IMR-90 (cell line): ENCODE measurements around the gene PSAP. TPM values are rescaled to one million over a fixed set of nuclear protein-coding genes. Genes with fewer than 3 reads are reported as not detected.

ENCODE experiments used
- ATAC-seq: fragments of 200-7000 bp; cut with Tn5 transposase; 2 replicates; pipeline ENCODE4 v1.9.1; 2020; ENCODE audit warnings: low read depth, mild to moderate bottlenecking, moderate library complexity
- BruUV-seq: library from RNA; stranded (reverse); fragments of 400-500 nt; replicated peaks from 2 replicates; lab custom pipeline; 2021; lab: Mats Ljungman, UMichigan
- CTCF ChIA-PET: fragments of 300-600 bp; formaldehyde crosslinking; extraction: SDS; loops from one replicate; lab custom pipeline; 2021; ENCODE audit warnings: antibody characterized with exemption; lab: Yijun Ruan, JAX
- POLR2A ChIA-PET: fragments of 300-600 bp; sonication (Branson Sonifier 250); formaldehyde crosslinking; loops from one replicate; lab custom pipeline; 2022; ENCODE audit warnings: antibody characterized with exemption; ENCODE audit not compliant: unreplicated experiment; lab: Charles Lee
- DNase-seq: peaks from one replicate; pipeline ENCODE4 v3.0.0; 2013
- H2AFZ ChIP-seq: replicated peaks from 2 replicates; pipeline ENCODE3; 2013; ENCODE audit warnings: low read length, mild to moderate bottlenecking; ENCODE audit not compliant: poor library complexity
- H2AK5ac ChIP-seq: 2 replicates; pipeline ENCODE4 v1.6.1; 2013; ENCODE audit warnings: low read depth, low read length, inconsistent platforms
- H2AK9ac ChIP-seq: replicated peaks from 2 replicates; pipeline ENCODE3; 2013; ENCODE audit warnings: mild to moderate bottlenecking, low read depth, low read length, moderate library complexity; ENCODE audit not compliant: poor library complexity
- H2BK120ac ChIP-seq: 2 replicates; pipeline ENCODE4 v1.6.1; 2013; ENCODE audit warnings: low read depth, low read length, inconsistent platforms
- H2BK15ac ChIP-seq: 3 replicates; pipeline ENCODE4 v1.6.1; 2013; ENCODE audit warnings: low read depth, low read length, inconsistent platforms
- H2BK20ac ChIP-seq: 2 replicates; pipeline ENCODE4 v1.6.1; 2013; ENCODE audit warnings: low read depth, mild to moderate bottlenecking, inconsistent platforms, low read length, moderate library complexity
- H2BK5ac ChIP-seq: 2 replicates; pipeline ENCODE4 v1.6.1; 2013; ENCODE audit warnings: mild to moderate bottlenecking, low read depth, low read length, inconsistent platforms; ENCODE audit not compliant: poor library complexity, severe bottlenecking
- H3K14ac ChIP-seq: replicated peaks from 2 replicates; pipeline ENCODE4 v1.6.1; 2013; ENCODE audit warnings: low read depth, low read length, inconsistent platforms
- H3K18ac ChIP-seq: 2 replicates; pipeline ENCODE4 v1.6.1; 2013; ENCODE audit warnings: low read depth, low read length, control low read depth
- H3K23ac ChIP-seq: 2 replicates; pipeline ENCODE4 v1.6.1; 2013; ENCODE audit warnings: low read depth, low read length, inconsistent platforms
- H3K27ac ChIP-seq: 2 replicates; pipeline ENCODE4 v1.5.1; 2013; ENCODE audit warnings: mild to moderate bottlenecking, control low read depth, low read length; ENCODE audit not compliant: insufficient read depth
- H3K27me3 ChIP-seq: 2 replicates; pipeline ENCODE4 v1.6.1; 2013; ENCODE audit warnings: low read length; ENCODE audit not compliant: control insufficient read depth, insufficient read depth
- H3K36me3 ChIP-seq: 2 replicates; pipeline ENCODE4 v1.6.1; 2013; ENCODE audit warnings: low read length, mixed read lengths; ENCODE audit not compliant: control insufficient read depth, insufficient read depth
- H3K4ac ChIP-seq: 2 replicates; pipeline ENCODE4 v1.6.1; 2013; ENCODE audit warnings: low read depth, low read length, inconsistent platforms
- H3K4me1 ChIP-seq: 2 replicates; pipeline ENCODE4 v1.6.1; 2013; ENCODE audit warnings: low read length, mixed read lengths; ENCODE audit not compliant: control insufficient read depth, insufficient read depth
- H3K4me2 ChIP-seq: 2 replicates; pipeline ENCODE4 v1.6.1; 2013; ENCODE audit warnings: low read depth, mild to moderate bottlenecking, control low read depth, low read length, moderate library complexity
- H3K4me3 ChIP-seq: 2 replicates; pipeline ENCODE4 v1.5.1; 2013; ENCODE audit warnings: low read depth, mild to moderate bottlenecking, control low read depth, low read length, moderate library complexity; ENCODE audit not compliant: insufficient read depth
- H3K56ac ChIP-seq: 2 replicates; pipeline ENCODE4 v1.6.1; 2013; ENCODE audit warnings: low read length, inconsistent platforms; ENCODE audit not compliant: insufficient read depth; ENCODE audit errors: extremely low read depth
- H3K79me1 ChIP-seq, 2 experiments: 2 replicates each; pipeline ENCODE4 v1.6.1; 2013; ENCODE audit warnings: low read length in 2 of 2, inconsistent platforms in 1 of 2, low read depth in 1 of 2
- H3K9ac ChIP-seq: 2 replicates; pipeline ENCODE4 v1.6.1; 2013; ENCODE audit warnings: low read depth, low read length, control low read depth
- H3K9me1 ChIP-seq: 2 replicates; pipeline ENCODE4 v1.6.1; 2013; ENCODE audit warnings: low read length, inconsistent platforms; ENCODE audit not compliant: insufficient read depth
- H3K9me3 ChIP-seq: 2 replicates; pipeline ENCODE4 v1.6.1; 2013; ENCODE audit warnings: low read length; ENCODE audit not compliant: control insufficient read depth, insufficient read depth
- H4K20me1 ChIP-seq: 2 replicates; pipeline ENCODE4 v1.6.1; 2013; ENCODE audit warnings: low read length, inconsistent platforms; ENCODE audit not compliant: insufficient read depth
- H4K5ac ChIP-seq: 2 replicates; pipeline ENCODE4 v1.6.1; 2013; ENCODE audit warnings: mild to moderate bottlenecking, low read depth, low read length, control low read depth
- H4K8ac ChIP-seq, 2 experiments: 2 replicates each; pipeline ENCODE4 v1.6.1; 2013; ENCODE audit warnings: low read depth in 2 of 2, low read length in 2 of 2, control low read depth in 1 of 2, inconsistent platforms in 1 of 2
- H4K91ac ChIP-seq: 2 replicates; pipeline ENCODE4 v1.6.1; 2013; ENCODE audit warnings: low read depth, low read length, inconsistent platforms; ENCODE audit not compliant: insufficient read depth
- CHD1 ChIP-seq: IDR thresholded peaks from 2 replicates; pipeline ENCODE4 v1.6.1; 2012; ENCODE audit warnings: low read depth, low read length, improper control_type of control experiment
- MAFK ChIP-seq: IDR thresholded peaks from 2 replicates; pipeline ENCODE4 v1.6.1; 2012; ENCODE audit warnings: low read depth, low read length, improper control_type of control experiment
- MXI1 ChIP-seq: IDR thresholded peaks from 2 replicates; pipeline ENCODE4 v1.6.1; 2012; ENCODE audit warnings: low read depth, mild to moderate bottlenecking, low read length, moderate library complexity, borderline replicate concordance
- RAD21 ChIP-seq: IDR thresholded peaks from 2 replicates; pipeline ENCODE4 v1.6.1; 2012; ENCODE audit warnings: low read length, improper control_type of control experiment
- WGBS, 2 experiments: methylation state at CpG; one replicate each; pipeline versions ENCODE4 v1.1.5 to v1.1.7; 2013; ENCODE audit warnings: missing lambda C conversion rate in 2 of 2; ENCODE audit not compliant: insufficient read length in 1 of 2; ENCODE audit errors: extremely low coverage in 2 of 2; 5-methylcytosine and 5-hydroxymethylcytosine counted together
- dilution Hi-C: fragments of 300-500 bp; cut with HindIII; formaldehyde crosslinking; loops from one replicate; pipeline ENCODE4 v1.14.3; 2018; ENCODE audit warnings: low sequenced_read_pairs; ENCODE audit not compliant: unreplicated experiment
- in situ Hi-C: fragments of 300-500 bp; cut with MboI; formaldehyde crosslinking; loops from 3 replicates; pipeline ENCODE4 v1.14.3; 2019; ENCODE audit warnings: low sequenced_read_pairs, inconsistent platforms, mixed read lengths
- intact Hi-C: fragments of 100-400 bp; cut with micrococcal nuclease; formaldehyde crosslinking; loops from 2 replicates; pipeline ENCODE4 v1.10.0; 2022
- polyA plus RNA-seq, 3 experiments: library from polyadenylated mRNA; depleted of rRNA; stranded (reverse); fragments of >200 nt; gene quantifications; 2 replicates each; pipeline ENCODE4 v1.2.3, GENCODE V29; 2012; ENCODE audit warnings: low replicate concordance in 1 of 3
- total RNA-seq: library from RNA; depleted of rRNA; stranded (reverse); fragments of >200 nt; gene quantifications from 2 replicates; pipeline ENCODE4 v1.2.3, GENCODE V29; 2012

PSAP gene
- total and polyA plus RNA-seq, 2 of the 4 experiments (the other 2 are of a cell fraction): 216 to 876 TPM

DNA sequence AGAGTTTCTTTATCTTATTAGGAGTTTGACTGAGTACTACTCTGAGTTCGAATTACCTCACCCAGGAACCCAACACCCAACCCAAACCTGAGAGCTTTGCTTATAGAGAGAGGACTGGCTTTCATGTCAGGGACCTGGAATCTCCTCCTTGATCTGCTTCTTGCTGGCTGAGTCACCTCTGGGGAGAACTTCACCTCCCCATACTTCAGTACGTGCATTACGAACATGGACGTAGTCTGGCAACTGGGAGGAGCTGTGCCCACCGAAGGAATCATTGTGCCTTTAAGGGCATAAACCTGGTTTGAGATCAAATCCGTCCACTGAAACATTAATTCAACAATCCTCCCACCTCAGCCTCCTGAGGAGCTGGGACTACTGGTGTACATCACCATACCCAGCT lies 12.2 kb upstream of the PSAP start:
- H4K20me1 ChIP-seq: peaks cover 9% of the 10 kb centered on the region
- H3K36me3 ChIP-seq: no peaks in the 10 kb centered on the region
- TF ChIP-seq MXI1: no peak
- no peak for TF ChIP-seq CHD1
- no peak for TF ChIP-seq MAFK
- TF ChIP-seq RAD21: no peak
- H3K56ac ChIP-seq: no peak overlapping the region
- ChIA-PET POLR2A (no interaction called here), CTCF (no interaction called here)
- in situ Hi-C loops (no loop called here), intact Hi-C loops (no loop called here), dilution Hi-C loops (no loop called here)
- H2AK9ac ChIP-seq: no peak overlapping the region
- H2BK120ac ChIP-seq: peak overlapping the region; percentile 25; the same call in 1 of the 2 replicates
- H4K5ac ChIP-seq: no peak overlapping the region
- H2AFZ ChIP-seq: no peak overlapping the region
- peak overlapping the region; percentile 36; the same call in 1 of the 2 replicates for H3K4ac ChIP-seq
- H2AK5ac ChIP-seq: peak overlapping the region; percentile 70; the same call in 1 of the 2 replicates
- H3K4me2 ChIP-seq: no peak overlapping the region
- peak; percentile 54 for DNase-seq
- no peak overlapping the region for H2BK5ac ChIP-seq
- no peak for ATAC-seq
- no peak overlapping the region for H3K23ac ChIP-seq
- no peak overlapping the region for H3K4me3 ChIP-seq
- H3K18ac ChIP-seq: no peak overlapping the region
- BruUV-seq: no TSS peak
- no peak overlapping the region for H3K9ac ChIP-seq
- peaks cover 20% of the 10 kb centered on the region for H3K4me1 ChIP-seq
- no peaks in the 10 kb centered on the region for H3K79me1 ChIP-seq
- peak overlapping the region; percentile 74; the same call in 1 of the 2 replicates for H2BK20ac ChIP-seq
- H3K27ac ChIP-seq: no peak overlapping the region
- H2BK15ac ChIP-seq: peak overlapping the region; percentile 90; the same call in 1 of the 3 replicates
- peaks cover 7% of the 10 kb centered on the region for H3K27me3 ChIP-seq
- H4K91ac ChIP-seq: no peak overlapping the region
- no peak overlapping the region for H4K8ac ChIP-seq
- WGBS, 2 experiments: 70% methylated on average over 4 of the region's 6 CpGs; no CpG with 5 or more reads in 1 of the 2 experiments
- peaks cover 23% of the 10 kb centered on the region for H3K9me1 ChIP-seq
- no peak overlapping the region for H3K14ac ChIP-seq
- H3K9me3 ChIP-seq: no peaks in the 10 kb centered on the region
